ENCODE data around the gene TMEM116.
"Not testable (repeated sequence)": the region's sequence is repeated elsewhere in the genome, so short reads cannot be mapped to it uniquely, and the experiment has no call there.

The TMEM116 gene

GRCh38 chr12:111976291-111976690 lies 36.7 kb downstream of the TMEM116 start:
- DNase-seq (ENCODE audit: low read depth, low spot score): no peak

GRCh38 chr12:111975161-111975931 lies 37.6 kb downstream of the TMEM116 start:
- DNase-seq (ENCODE audit: low read depth, low spot score): peak; percentile 7

- DNase-seq (ENCODE audit: low read depth, low spot score): no peak
These were observed 41.2 kb downstream of the TMEM116 start for GRCh38 chr12:111971800-111972199.

DNA sequence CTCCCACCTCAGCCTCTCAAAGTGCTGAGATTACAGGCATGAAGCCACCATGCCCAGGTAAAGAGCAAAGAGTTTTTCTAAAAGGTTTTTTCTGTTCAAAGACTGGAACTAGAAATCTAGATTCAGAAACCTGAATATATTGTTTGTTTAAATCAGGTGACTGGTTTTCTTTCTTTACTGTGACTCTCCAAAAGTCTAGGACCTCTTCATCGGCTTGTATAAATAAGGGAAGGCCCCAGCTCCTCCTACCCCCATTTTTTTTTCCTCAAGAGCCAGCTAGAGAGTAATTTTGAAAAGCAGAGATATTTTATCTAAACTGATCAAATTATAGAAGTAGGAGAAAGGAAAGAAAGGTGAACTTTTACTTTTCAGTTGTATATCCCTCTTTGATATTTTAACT lies 48.0 kb downstream of the TMEM116 start:
- DNase-seq (ENCODE audit: low read depth, low spot score): no peak

- DNase-seq (ENCODE audit: low read depth, low spot score): not testable (repeated sequence)
These were observed 53.4 kb downstream of the TMEM116 start for GRCh38 chr12:111959518-111959917.

GRCh38 chr12:111957224-111957623 lies 55.7 kb downstream of the TMEM116 start:
- not testable (repeated sequence) for DNase-seq (ENCODE audit: low read depth, low spot score)

DNA sequence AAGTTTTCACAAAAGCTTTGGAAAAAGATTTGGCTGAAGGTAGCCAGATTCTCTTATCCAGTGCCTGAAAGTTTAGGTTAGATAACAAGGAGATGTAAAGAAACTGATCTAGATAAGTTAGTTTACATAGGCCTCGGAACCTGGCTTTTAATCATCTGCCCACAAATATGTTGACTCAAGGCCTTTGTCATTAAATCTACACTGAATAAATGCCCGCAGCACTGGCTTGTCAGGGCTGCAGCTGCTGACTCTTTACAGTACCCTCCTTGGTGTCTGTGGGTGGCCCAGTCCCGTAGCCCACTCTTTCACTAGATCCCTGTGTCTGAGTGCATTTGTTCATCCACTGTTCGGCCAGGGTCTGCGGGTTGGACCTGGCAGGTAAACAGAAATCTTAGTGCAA lies 58.0 kb downstream of the TMEM116 start:
- DNase-seq (ENCODE audit: low read depth, low spot score): no peak

- DNase-seq (ENCODE audit: low read depth, low spot score): no peak
These were observed 59.5 kb downstream of the TMEM116 start for GRCh38 chr12:111953455-111953854.

DNA sequence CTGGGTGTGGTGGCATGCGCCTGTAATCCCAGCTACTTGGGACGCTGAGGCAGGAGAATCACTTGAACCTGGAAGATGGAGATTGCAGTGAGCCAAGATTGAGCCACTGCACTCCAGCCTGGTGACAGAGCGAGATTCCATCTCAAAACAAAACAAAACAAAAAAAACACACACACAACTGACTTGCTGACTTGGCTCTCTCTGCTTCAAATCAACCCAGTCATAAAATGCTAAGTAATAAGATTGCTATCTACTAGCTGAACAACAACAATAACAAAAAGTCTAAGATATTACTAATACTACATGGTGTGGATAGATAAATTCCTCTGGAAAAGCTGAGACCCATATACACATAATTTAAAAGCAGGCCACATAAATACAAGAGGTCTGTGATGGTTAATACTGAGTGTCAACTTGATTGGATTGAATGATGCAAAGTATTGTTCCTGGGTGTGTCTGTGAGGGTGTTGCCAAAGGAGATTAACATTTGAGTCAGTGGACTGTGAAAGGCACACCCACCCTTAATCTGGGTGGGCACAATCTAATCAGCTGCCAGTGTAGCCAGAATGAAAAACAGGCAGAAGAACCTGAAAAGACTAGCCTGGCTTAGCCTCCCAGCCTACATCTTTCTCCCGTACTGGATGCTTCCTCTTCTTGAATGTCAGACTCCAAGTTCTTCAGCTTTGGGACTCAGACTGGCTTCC lies 60.7 kb downstream of the TMEM116 start:
- DNase-seq (ENCODE audit: low read depth, low spot score): not testable (repeated sequence)

GRCh38 chr12:111950961-111951676 lies 61.8 kb downstream of the TMEM116 start:
- DNase-seq (ENCODE audit: low read depth, low spot score): not testable (repeated sequence)

DNA sequence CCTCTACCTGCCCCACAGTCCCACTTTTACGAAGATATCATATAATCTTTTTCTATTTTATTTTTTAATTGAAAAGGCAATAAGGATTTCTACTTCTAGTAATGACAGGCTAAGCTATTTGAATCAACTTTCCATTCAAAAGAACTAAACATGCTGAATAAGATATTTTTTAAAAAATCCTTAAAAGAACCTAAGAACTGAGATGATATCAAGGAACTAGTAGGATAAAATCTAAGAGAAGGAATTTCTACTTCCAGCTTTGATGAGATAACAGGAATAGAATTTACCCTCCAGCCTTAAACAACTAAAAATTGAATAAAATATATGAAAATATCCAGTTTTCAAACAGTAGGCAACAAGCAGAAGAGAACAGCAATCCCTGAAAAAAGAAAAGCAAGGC lies 69.0 kb downstream of the TMEM116 start:
- DNase-seq (ENCODE audit: low read depth, low spot score): no peak

GRCh38 chr12:111942557-111942956 lies 70.4 kb downstream of the TMEM116 start:
- DNase-seq (ENCODE audit: low read depth, low spot score): peak; percentile 73

DNA sequence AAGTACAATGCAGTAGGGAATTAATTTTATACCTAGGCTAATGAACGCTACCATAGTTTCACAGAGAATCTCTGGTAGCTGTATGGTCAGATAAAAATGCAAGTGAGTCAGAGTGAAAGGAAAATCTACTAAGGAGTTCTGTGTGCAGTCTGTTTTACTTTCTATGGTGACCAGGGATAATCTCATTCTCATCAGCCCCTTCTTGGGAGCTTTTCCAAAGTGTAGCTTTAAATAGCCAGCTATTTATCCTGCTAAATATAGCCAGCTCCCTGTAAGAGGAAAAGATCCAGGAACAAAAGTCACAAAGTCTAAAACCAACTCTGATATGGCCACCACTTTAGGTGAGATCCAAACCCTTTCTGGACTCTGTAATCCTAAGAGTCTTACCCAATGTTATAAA lies 75.5 kb downstream of the TMEM116 start:
- peak; percentile 47 for DNase-seq (ENCODE audit: low read depth, low spot score)

- no peak for DNase-seq (ENCODE audit: low read depth, low spot score)
These were observed 76.1 kb downstream of the TMEM116 start for GRCh38 chr12:111936869-111937268.

- DNase-seq (ENCODE audit: low read depth, low spot score): no peak
These were observed 80.7 kb downstream of the TMEM116 start for GRCh38 chr12:111932241-111932640.

DNA sequence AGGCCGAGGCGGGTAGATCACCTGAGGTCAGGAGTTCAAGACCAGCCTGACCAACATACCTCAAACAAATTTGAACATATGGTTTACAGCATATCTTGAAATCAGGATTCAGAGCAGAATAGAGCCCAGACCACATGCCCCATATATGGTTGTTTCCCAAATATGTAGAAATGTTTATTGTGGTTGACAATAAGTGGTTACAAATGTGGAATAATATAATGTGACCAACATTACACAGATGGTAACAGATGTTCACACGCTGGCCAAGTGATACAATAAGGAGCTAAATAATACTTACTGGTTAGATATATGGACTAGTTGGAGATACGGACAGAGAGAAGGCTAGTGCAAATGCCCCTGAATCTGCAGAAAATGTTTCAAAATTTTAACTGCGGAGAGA lies 85.6 kb downstream of the TMEM116 start:
- DNase-seq (ENCODE audit: low read depth, low spot score): no peak

DNA sequence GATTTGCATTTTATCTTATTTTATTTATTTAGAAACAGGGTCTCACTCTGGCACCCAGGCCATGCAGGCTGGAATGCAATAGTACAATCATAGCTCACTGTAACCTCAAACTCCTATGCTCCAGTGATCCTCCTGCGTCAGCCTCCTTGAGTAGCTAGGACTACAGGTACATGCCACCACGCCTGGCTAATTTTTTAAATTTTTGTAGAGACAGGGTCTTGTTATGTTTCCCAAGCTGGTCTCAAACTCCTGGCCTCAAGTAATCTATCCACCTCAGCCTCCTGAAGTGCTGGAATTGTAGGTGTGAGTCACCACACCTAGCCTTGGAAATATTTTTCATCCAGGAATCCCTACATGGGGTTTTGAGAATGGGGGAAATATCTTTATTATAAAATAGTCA lies 86.3 kb downstream of the TMEM116 start:
- DNase-seq (ENCODE audit: low read depth, low spot score): no peak

DNA sequence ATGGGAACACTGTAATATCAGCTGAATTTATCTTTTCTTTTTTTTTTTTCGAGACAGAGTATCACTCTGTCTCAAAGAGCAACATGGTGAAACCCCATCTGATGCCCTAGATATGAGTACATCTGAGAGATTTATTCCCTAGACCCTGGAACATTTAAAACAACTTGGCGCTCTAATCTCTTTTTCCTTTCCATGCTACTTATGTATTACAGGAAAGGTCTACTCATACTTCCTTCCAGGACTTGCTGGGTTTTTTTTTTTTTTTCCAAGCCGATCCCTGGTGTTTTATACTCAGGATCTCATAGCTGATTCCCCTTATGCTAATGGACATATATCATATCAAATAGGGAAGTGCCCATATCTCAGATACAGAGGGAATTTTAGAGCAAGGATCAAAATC lies 87.8 kb downstream of the TMEM116 start:
- no peak for DNase-seq (ENCODE audit: low read depth, low spot score)

DNA sequence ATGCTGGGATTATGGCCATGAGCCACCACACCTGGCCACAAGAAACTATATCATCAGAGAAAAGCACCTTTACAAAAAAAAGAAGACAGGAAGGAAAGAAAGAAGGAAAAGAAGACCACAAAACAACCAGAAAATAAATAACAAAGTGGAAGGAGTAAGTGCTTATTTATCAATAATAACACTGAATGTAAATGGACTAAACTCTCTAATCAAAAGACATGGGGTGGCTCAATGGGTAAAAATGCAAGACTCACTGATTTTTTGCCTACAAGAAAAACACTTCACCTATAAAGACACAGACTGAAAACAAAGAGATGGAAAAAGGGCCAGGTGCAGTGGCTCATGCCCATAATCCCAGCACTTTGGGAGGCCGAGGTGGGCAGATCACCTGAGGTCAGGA lies 105.2 kb downstream of the TMEM116 start:
- DNase-seq (ENCODE audit: low read depth, low spot score): no peak

DNA sequence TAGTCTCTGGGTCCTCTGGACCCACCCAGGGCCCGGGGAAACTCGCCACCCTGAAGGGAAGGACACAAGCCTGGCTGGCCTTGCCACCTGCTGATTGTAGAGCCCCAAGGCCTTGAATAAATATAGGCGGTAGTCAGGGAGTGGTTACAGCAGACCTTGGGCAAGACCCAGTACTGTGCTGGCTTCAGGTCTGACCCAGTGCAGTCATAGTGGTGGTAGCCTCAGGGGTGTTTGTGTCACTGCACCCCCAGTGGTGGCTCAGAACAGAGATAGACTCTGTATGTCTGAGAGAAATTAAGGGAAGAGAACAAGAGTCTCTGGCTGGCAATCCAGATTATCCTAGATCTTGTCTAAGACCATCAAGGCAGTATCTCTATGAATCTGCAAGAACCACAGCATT lies 107.5 kb downstream of the TMEM116 start:
- DNase-seq (ENCODE audit: low read depth, low spot score): no peak

DNA sequence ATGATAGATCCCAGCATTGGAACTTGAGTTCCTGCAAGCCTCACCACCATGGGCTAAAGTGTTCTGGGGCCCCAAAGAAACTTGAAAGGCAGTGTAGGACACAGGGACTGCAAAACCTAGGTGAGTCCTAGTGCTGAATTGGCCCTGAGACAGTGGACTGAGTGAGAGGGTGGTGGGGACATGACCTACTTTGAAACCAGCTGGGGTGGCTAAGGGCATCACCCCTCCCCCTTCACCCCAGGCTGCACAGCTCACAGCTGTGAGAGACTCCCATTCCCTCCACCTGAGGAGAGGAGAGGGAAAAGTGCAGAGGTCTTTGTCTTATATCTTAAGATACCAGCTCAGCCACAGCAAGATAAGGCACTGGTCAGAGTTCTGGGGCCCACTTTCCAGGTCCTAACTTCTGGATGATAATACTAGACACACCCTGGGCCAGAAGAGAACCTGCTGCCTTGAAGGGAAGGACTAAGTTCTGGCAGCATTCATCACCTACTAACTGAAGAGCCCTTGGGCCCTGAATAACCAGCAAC lies 108.5 kb downstream of the TMEM116 start:
- no peak for DNase-seq (ENCODE audit: low read depth, low spot score)

- no peak for DNase-seq (ENCODE audit: low read depth, low spot score)
These were observed 111.8 kb downstream of the TMEM116 start for GRCh38 chr12:111901182-111901581.

All from astrocyte of the hippocampus (primary cell).